ENCODE data around the gene PRRT2.

GRCh38 chr16:29775742-29776408, 36.1 kb upstream of the PRRT2 start:
- no peak for TF ChIP-seq CTCF (IDR thresholded peaks at IDR 0.05)
- no peak for TF ChIP-seq POLR2A (IDR thresholded peaks at IDR 0.05)
- TF ChIP-seq POLR2AphosphoS5 (IDR thresholded peaks at IDR 0.05): no peak

Data from breast epithelium (tissue), 3 donors.